Endothelial cell of umbilical vein (primary cell): ENCODE measurements around the gene NGF. TPM values are rescaled to one million over a fixed set of nuclear protein-coding genes. Genes with fewer than 3 reads are reported as not detected.

ENCODE experiments used
- BruUV-seq: library from RNA; stranded (reverse); fragments of 400-500 nt; replicated peaks from 2 replicates; lab custom pipeline; 2021; lab: Mats Ljungman, UMichigan
- CTCF ChIA-PET: fragments of 300-600, 350-600 bp; sonication (Branson Sonifier 250); formaldehyde crosslinking; loops from one replicate; lab custom pipeline; 2021; ENCODE audit warnings: antibody characterized with exemption, inconsistent platforms; lab: Charles Lee
- POLR2A ChIA-PET: fragments of 300-600, 350-600 bp; sonication (Branson Sonifier 250); formaldehyde crosslinking; loops from one replicate; lab custom pipeline; 2021; ENCODE audit warnings: antibody characterized with exemption, inconsistent platforms; lab: Charles Lee
- DNase-seq: peaks from one replicate; pipeline ENCODE4 v3.0.0-alpha.2; 2011; ENCODE audit warnings: low read depth, low spot score
- FAIRE-seq: peaks from 2 replicates; lab custom pipeline; 2011; peaks lifted over from hg19 to GRCh38; lab: Jason Lieb, UNC
- H2AFZ ChIP-seq: 2 replicates; pipeline ENCODE4 v1.6.0; 2012; ENCODE audit warnings: low read depth, low read length, control low read depth, inconsistent platforms
- H3K27ac ChIP-seq: 2 replicates; pipeline ENCODE4 v1.5.1; 2011; ENCODE audit warnings: low read depth, mild to moderate bottlenecking, control low read depth, low read length, moderate library complexity; ENCODE audit not compliant: insufficient read depth
- H3K27me3 ChIP-seq, 2 experiments: 2 replicates each; pipeline versions ENCODE4 v1.6.0 to v1.6.1; 2011; ENCODE audit warnings: low read length in 2 of 2, mixed read lengths in 1 of 2; ENCODE audit not compliant: control insufficient read depth in 2 of 2, insufficient read depth in 2 of 2
- H3K36me3 ChIP-seq, 2 experiments: 2 replicates in 1 of 2; 3 replicates in 1 of 2; pipeline ENCODE4 v1.5.1; 2011; ENCODE audit warnings: low read length in 2 of 2, mild to moderate bottlenecking in 1 of 2, moderate library complexity in 1 of 2; ENCODE audit not compliant: control insufficient read depth in 2 of 2, insufficient read depth in 2 of 2; ENCODE audit errors: extremely low read depth in 1 of 2
- H3K4me1 ChIP-seq: 3 replicates; pipeline ENCODE4 v1.5.1; 2011; ENCODE audit warnings: mild to moderate bottlenecking, low read length; ENCODE audit not compliant: control insufficient read depth, insufficient read depth; ENCODE audit errors: extremely low read depth
- H3K4me2 ChIP-seq: 2 replicates; pipeline ENCODE4 v1.6.1; 2011; ENCODE audit warnings: low read length, control low read depth, mixed read lengths; ENCODE audit not compliant: insufficient read depth
- H3K4me3 ChIP-seq, 3 experiments: fragments of 200-600 bp in 1 of 3; sonication (generic), shearing (Covaris generic) in 1 of 3; replicated peaks in 1 of 3; 2 replicates each; pipeline ENCODE4 v1.5.1; 2011 to 2016; ENCODE audit warnings: control low read depth in 3 of 3, low read length in 3 of 3, mild to moderate bottlenecking in 2 of 3, inconsistent platforms in 1 of 3, low read depth in 1 of 3, moderate library complexity in 1 of 3; ENCODE audit not compliant: insufficient read depth in 1 of 3
- H3K79me2 ChIP-seq: 2 replicates; pipeline ENCODE4 v1.6.0; 2012; ENCODE audit warnings: low read length, inconsistent platforms; ENCODE audit not compliant: control insufficient read depth, insufficient read depth
- H3K9ac ChIP-seq: replicated peaks from 2 replicates; pipeline ENCODE3; 2011; ENCODE audit warnings: low read length, control low read depth; ENCODE audit not compliant: insufficient read depth; ENCODE audit errors: extremely low read depth
- H3K9me1 ChIP-seq: replicated peaks from 3 replicates; pipeline ENCODE4 v1.6.0; 2011; ENCODE audit warnings: mild to moderate bottlenecking, low read length; ENCODE audit not compliant: control insufficient read depth, insufficient read depth; ENCODE audit errors: extremely low read depth
- H3K9me3 ChIP-seq: replicated peaks from 2 replicates; pipeline ENCODE4 v1.5.1; 2012; ENCODE audit warnings: low read length, inconsistent platforms; ENCODE audit not compliant: control insufficient read depth, insufficient read depth
- H4K20me1 ChIP-seq: replicated peaks from 2 replicates; pipeline ENCODE3; 2011; ENCODE audit warnings: mild to moderate bottlenecking, low read length; ENCODE audit not compliant: control insufficient read depth, insufficient read depth; ENCODE audit errors: extremely low read depth
- EZH2 ChIP-seq: IDR thresholded peaks from 2 replicates; pipeline ENCODE4 v1.6.1; 2012; ENCODE audit warnings: borderline replicate concordance, low read depth, mild to moderate bottlenecking, moderate library complexity, low read length, inconsistent platforms; ENCODE audit not compliant: severe bottlenecking
- FOS ChIP-seq: IDR thresholded peaks from 2 replicates; pipeline ENCODE4 v1.6.1; 2011; ENCODE audit warnings: mild to moderate bottlenecking, low read length, moderate library complexity, borderline replicate concordance; ENCODE audit not compliant: insufficient read depth
- GATA2 ChIP-seq: IDR thresholded peaks from 2 replicates; pipeline ENCODE4 v1.7.0; 2011; ENCODE audit warnings: low read depth, mild to moderate bottlenecking, moderate library complexity, mixed read lengths, low read length; ENCODE audit not compliant: insufficient read length, insufficient read depth
- JUN ChIP-seq: IDR thresholded peaks from 2 replicates; pipeline ENCODE4 v1.6.1; 2011; ENCODE audit warnings: borderline replicate concordance, low read depth; ENCODE audit not compliant: insufficient read length, insufficient read depth
- MAX ChIP-seq: IDR thresholded peaks from 2 replicates; pipeline ENCODE4 v1.6.1; 2011; ENCODE audit not compliant: insufficient read depth, insufficient read length
- POLR2A ChIP-seq: IDR thresholded peaks from 2 replicates; pipeline ENCODE4 v1.6.1; 2012; ENCODE audit warnings: low read depth, mild to moderate bottlenecking, control low read depth, low read length
- dilution Hi-C: fragments of 300-500 bp; cut with MboI; formaldehyde crosslinking; loops from one replicate; pipeline ENCODE4 v1.15.0; 2019; ENCODE audit warnings: low sequenced_read_pairs; ENCODE audit not compliant: extremely low pct_ligation_motif_present
- intact Hi-C: fragments of 100-400 bp; cut with micrococcal nuclease; formaldehyde crosslinking; loops from one replicate; pipeline ENCODE4 v1.10.0; 2022
- polyA plus RNA-seq, 4 experiments: library from polyadenylated mRNA; depleted of rRNA in 3 of 4; stranded (reverse) in 3 of 4; unstranded in 1 of 4; fragments of >200 nt; gene quantifications; 2 replicates each; pipeline versions ENCODE4 v1.2.1 to v1.2.3, GENCODE V29; 2011 to 2012; ENCODE audit warnings: missing spikeins in 1 of 4
- total RNA-seq: library from RNA; stranded (reverse); gene quantifications from 2 replicates; pipeline ENCODE4 v1.2.3, GENCODE V29; 2021
- TF ChIP-seq, protein P1 (sequence below), 2 donors: IDR thresholded peaks; 1 replicate in 1 of 2; 2 replicates in 1 of 2; pipeline ENCODE4 v1.5.1; 2011; ENCODE audit warnings: low read length in 2 of 2, mild to moderate bottlenecking in 2 of 2, moderate library complexity in 2 of 2, control low read depth in 1 of 2, inconsistent platforms in 1 of 2, low read depth in 1 of 2; ENCODE audit not compliant: insufficient read depth in 1 of 2; ENCODE audit errors: extremely low read depth in 1 of 2

The NGF gene
- total and polyA plus RNA-seq, 2 donors (not counting 3 experiments of a cell fraction or from before 2014, with no cell fraction given) = not detected

- no peaks in the 10 kb centered on the region for H3K9me3 ChIP-seq
- H3K9ac ChIP-seq = no peak overlapping the region
- BruUV-seq = no TSS peak
- POLR2A ChIA-PET = no interaction called here
- no peak overlapping the region for H3K4me2 ChIP-seq
- CTCF ChIA-PET = no interaction called here
- no peak overlapping the region for H2AFZ ChIP-seq
- no peaks in the 10 kb centered on the region for H3K36me3 ChIP-seq
- dilution Hi-C loops = no loop called here
- H3K4me3 ChIP-seq = no peak overlapping the region
- FAIRE-seq = no peak
- no peaks in the 10 kb centered on the region for H3K4me1 ChIP-seq
- no peak overlapping the region for H3K27ac ChIP-seq
- no peaks in the 10 kb centered on the region for H3K9me1 ChIP-seq
- no peaks in the 10 kb centered on the region for H3K79me2 ChIP-seq
- H3K27me3 ChIP-seq = peaks cover 0 to 8% of the 10 kb centered on the region in 2 experiments
- intact Hi-C loops = no loop called here
- DNase-seq = no peak
- H4K20me1 ChIP-seq = no peaks in the 10 kb centered on the region
- TF ChIP-seq, protein P1, sequence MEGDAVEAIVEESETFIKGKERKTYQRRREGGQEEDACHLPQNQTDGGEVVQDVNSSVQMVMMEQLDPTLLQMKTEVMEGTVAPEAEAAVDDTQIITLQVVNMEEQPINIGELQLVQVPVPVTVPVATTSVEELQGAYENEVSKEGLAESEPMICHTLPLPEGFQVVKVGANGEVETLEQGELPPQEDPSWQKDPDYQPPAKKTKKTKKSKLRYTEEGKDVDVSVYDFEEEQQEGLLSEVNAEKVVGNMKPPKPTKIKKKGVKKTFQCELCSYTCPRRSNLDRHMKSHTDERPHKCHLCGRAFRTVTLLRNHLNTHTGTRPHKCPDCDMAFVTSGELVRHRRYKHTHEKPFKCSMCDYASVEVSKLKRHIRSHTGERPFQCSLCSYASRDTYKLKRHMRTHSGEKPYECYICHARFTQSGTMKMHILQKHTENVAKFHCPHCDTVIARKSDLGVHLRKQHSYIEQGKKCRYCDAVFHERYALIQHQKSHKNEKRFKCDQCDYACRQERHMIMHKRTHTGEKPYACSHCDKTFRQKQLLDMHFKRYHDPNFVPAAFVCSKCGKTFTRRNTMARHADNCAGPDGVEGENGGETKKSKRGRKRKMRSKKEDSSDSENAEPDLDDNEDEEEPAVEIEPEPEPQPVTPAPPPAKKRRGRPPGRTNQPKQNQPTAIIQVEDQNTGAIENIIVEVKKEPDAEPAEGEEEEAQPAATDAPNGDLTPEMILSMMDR (IDR thresholded peaks at IDR 0.05; ENCODE audit: extremely low read depth in 1 of 2, insufficient read depth in 1 of 2, low read depth in 1 of 2, low read length in 2 of 2) = no peak
- TF ChIP-seq JUN (no peak), EZH2 (no peak), GATA2 (no peak), MAX (no peak), POLR2A (no peak), FOS (no peak)
Measured at GRCh38 chr1:115262886-115263285, 75.2 kb downstream of the NGF start.
